HG03108 (cell line): Measurements from ENCODE around the gene CHRM1.

Experiments used
- ATAC-seq: cut with Tn5 transposase; IDR thresholded peaks from one replicate; pipeline ENCODE4 v1.9.1; 2021; ENCODE audit warnings: moderate library complexity; ENCODE audit not compliant: unreplicated experiment

CHRM1 gene

GRCh38 chr11:62905927-62906531, 15.1 kb downstream of the CHRM1 start:
- ATAC-seq = peak; percentile 63

- ATAC-seq = no peak
These were observed 15.9 kb downstream of the CHRM1 start for GRCh38 chr11:62905296-62905695.

GRCh38 chr11:62902932-62903331, 18.2 kb downstream of the CHRM1 start:
- ATAC-seq = no peak

- ATAC-seq = no peak
These were observed 23.1 kb downstream of the CHRM1 start for GRCh38 chr11:62898027-62898426.

GRCh38 chr11:62897311-62897710, 23.9 kb downstream of the CHRM1 start:
- ATAC-seq = no peak

- ATAC-seq = no peak
These were observed 25.1 kb downstream of the CHRM1 start for GRCh38 chr11:62896049-62896448.

GRCh38 chr11:62895501-62895900, 25.7 kb downstream of the CHRM1 start:
- no peak for ATAC-seq

GRCh38 chr11:62892077-62892922, 28.9 kb downstream of the CHRM1 start:
- ATAC-seq = no peak

GRCh38 chr11:62889484-62890437, 31.4 kb downstream of the CHRM1 start:
- no peak for ATAC-seq

GRCh38 chr11:62889126-62889483, 32.1 kb downstream of the CHRM1 start:
- ATAC-seq = no peak

GRCh38 chr11:62888406-62888805, 32.8 kb downstream of the CHRM1 start:
- no peak for ATAC-seq

GRCh38 chr11:62885137-62885750, 35.9 kb downstream of the CHRM1 start:
- no peak for ATAC-seq

GRCh38 chr11:62883673-62884072, 37.5 kb downstream of the CHRM1 start:
- no peak for ATAC-seq

GRCh38 chr11:62882788-62883501, 38.2 kb downstream of the CHRM1 start:
- no peak for ATAC-seq

GRCh38 chr11:62882431-62882749, 38.8 kb downstream of the CHRM1 start:
- no peak for ATAC-seq

- peak; percentile 34 for ATAC-seq
These were observed 39.4 kb downstream of the CHRM1 start for GRCh38 chr11:62881579-62882430.

GRCh38 chr11:62880803-62881578, 40.2 kb downstream of the CHRM1 start, which contains the start of gene SLC3A2:
Gene SLC3A2, plus strand, starts transcription at chr11:62880896. Its CDS starts 128 bp downstream, at chr11:62881024.
- peak; percentile 58 for ATAC-seq

- peak; percentile 8 for ATAC-seq
These were observed 40.8 kb downstream of the CHRM1 start for GRCh38 chr11:62880231-62880802.
